ENCODE measurements around the gene B3GNT4. TPM values are rescaled to one million over a fixed set of nuclear protein-coding genes. Genes with fewer than 3 reads are reported as not detected.

The B3GNT4 gene
- total and polyA plus RNA-seq, 2 of the 13 experiments (the other 11 are each of a cell fraction or from before 2014, with no cell fraction given) = 0.04 to 0.21 TPM

GRCh38 chr12:122187466-122187865 is 16.0 kb upstream of the B3GNT4 start:
- Histone ChIP-seq H3K9ac (ENCODE audit: insufficient read depth, low read depth, low read length) (no peak overlapping the region), H3K4me2 (ENCODE audit: low read depth, low read length) (no peak overlapping the region), H3K79me2 (ENCODE audit: insufficient read depth, low read length) (no peaks in the 10 kb centered on the region), H4K20me1 (ENCODE audit: insufficient read depth, low read length) (no peaks in the 10 kb centered on the region), H3K27me3 (ENCODE audit: control insufficient read depth in 1 of 2, insufficient read depth in 2 of 2, low read length in 2 of 2) (peaks cover 8 to 35% of the 10 kb centered on the region in 2 experiments; a peak in 3 of 5 replicates), H3K27ac (ENCODE audit: extremely low read length, insufficient read depth, low read length) (no peak overlapping the region), H2AFZ (ENCODE audit: low read length) (no peak overlapping the region), H3K4me1 (ENCODE audit: insufficient read depth, low read length) (peaks cover 20% of the 10 kb centered on the region), H3K9me3 (ENCODE audit: low read length) (no peaks in the 10 kb centered on the region), H3K36me3 (replicated peaks in 1 of 2; ENCODE audit: control insufficient read depth in 1 of 2, insufficient read depth in 2 of 2, low read length in 2 of 2) (no peaks in the 10 kb centered on the region), H3K4me3 (replicated peaks in 1 of 3; ENCODE audit: insufficient read depth in 1 of 3, low read depth in 2 of 3, low read length in 3 of 3) (no peak overlapping the region)
- no peak for ATAC-seq
- no peak for DNase-seq (ENCODE audit: low spot score)
- TF ChIP-seq FOXA1 (IDR thresholded peaks at IDR 0.05) (no peak), FOXA1 (CRISPR knock-in tag; IDR thresholded peaks at IDR 0.05) (no peak), ZNF550 (CRISPR knock-in tag; IDR thresholded peaks at IDR 0.05; ENCODE audit: borderline replicate concordance) (no peak), AKNA (CRISPR knock-in tag; IDR thresholded peaks at IDR 0.05; ENCODE audit: borderline replicate concordance) (no peak), ZNF512 (CRISPR knock-in tag; IDR thresholded peaks at IDR 0.05) (no peak), RNF219 (CRISPR knock-in tag; IDR thresholded peaks at IDR 0.05) (no peak)
- in situ Hi-C loops (cut with HindIII; ENCODE audit: extremely low pct_ligation_motif_present, low pct_unique_long_range_greater_than_20kb) = loop anchor here (10.0 kb wide), 1 partner anchor 133 kb away; no protein-coding TSS in a partner anchor
- ChIA-PET CTCF (ENCODE audit: low intra/inter-chr PET ratio, low total read pairs) (no interaction called here), POLR2A (no interaction called here)
- 64% methylated on average over 7 of the region's 12 CpGs for WGBS (ENCODE audit: low lambda C conversion rate)
- FAIRE-seq = no peak
- intact Hi-C loops (cut with micrococcal nuclease; ENCODE audit: unreplicated experiment) = no loop called here
- no TSS peak for BruUV-seq (replicated peaks)

Measured in HepG2 (cell line).